GM18505 (cell line): ENCODE data around the gene USP1.

Source experiments
- ATAC-seq: cut with Tn5 transposase; IDR thresholded peaks from one replicate; pipeline ENCODE4 v1.9.1; 2021; ENCODE audit not compliant: unreplicated experiment
- POLR2A ChIP-seq: IDR thresholded peaks from 4 replicates; pipeline ENCODE4 v1.6.1; 2011; ENCODE audit warnings: borderline replicate concordance; ENCODE audit not compliant: insufficient read depth, insufficient read length; ENCODE audit errors: extremely low read depth

Gene USP1

GRCh38 chr1:62417351-62417999 is 19.4 kb upstream of the USP1 start:
- no peak for ATAC-seq
- TF ChIP-seq POLR2A, result no peak

- no peak for TF ChIP-seq POLR2A
- ATAC-seq, result no peak
These were observed 16.6 kb upstream of the USP1 start for GRCh38 chr1:62420214-62420613.

DNA sequence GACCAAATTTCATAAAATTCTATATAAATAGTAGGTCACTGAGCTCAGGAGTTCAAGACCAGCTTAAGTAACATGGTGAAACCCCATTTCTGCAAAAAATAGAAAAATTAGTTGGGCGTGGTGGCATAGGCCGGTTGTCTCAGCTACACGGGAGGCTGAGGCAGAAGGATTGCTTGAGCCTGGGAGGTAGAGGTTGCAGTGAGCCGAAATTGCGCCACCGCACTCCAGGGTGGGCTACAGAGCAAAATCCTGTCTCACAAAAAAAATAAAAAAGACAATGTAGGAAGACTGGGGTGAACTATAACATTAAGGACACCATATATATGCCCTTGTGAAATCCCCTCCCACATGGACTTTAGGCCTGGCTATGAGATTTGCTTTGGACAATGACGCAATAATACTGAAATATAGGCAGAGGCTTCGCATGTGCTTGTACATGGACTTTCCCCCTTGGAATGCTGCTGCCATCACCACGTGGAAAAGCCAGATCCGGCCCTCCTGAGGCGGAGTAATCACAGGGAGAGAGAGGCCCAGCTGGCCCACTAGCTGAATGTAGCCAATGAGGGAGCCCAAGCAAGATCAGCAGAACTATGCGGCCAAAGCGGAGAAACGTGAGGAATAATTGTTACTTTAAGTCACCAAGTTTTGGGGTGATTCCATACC is 13.1 kb upstream of the USP1 start:
- TF ChIP-seq POLR2A, result no peak
- no peak for ATAC-seq

GRCh38 chr1:62424411-62424810 is 12.4 kb upstream of the USP1 start:
- ATAC-seq, result no peak
- no peak for TF ChIP-seq POLR2A

DNA sequence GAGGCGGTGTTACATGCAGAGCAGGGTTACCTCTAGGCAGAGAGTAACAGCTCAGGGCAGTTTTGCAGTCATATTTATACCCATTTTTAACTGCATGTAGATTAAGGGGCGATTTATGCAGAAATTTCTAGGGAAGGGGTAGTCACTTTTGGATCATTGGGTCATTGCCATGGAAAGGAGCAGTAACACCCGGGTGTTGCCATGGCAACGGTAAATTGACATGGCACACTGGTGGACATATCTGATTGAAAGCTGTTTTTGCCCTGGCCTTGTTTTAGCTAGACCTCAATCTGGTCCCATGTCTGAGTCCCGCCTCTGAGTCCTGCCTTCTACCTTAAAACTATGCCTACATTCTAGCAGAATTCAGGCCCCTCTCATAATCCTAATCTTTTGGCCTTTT is 11.8 kb upstream of the USP1 start:
- TF ChIP-seq POLR2A, result no peak
- ATAC-seq, result no peak

- no peak for ATAC-seq
- no peak for TF ChIP-seq POLR2A
These were observed 10.6 kb upstream of the USP1 start for GRCh38 chr1:62426237-62426636.

DNA sequence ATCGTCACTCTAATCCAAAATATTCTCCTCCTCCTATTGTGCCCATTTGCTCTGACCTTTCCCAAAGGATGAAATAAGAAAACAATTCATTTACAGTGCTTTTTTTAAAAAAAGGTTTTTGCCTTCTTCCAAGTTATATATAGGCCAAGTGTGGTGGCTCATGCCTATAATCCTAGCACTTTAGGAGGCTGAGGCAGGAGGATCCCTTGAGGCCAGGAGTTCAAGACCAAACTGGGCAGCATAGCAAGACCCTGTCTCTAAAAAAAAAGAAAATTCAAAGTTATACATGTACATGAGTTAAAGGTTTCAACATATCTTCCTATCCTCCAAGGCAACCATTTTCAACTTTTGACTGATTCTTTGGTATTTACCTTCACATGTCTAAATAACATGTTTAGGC is 10.1 kb upstream of the USP1 start:
- no peak for TF ChIP-seq POLR2A
- no peak for ATAC-seq

DNA sequence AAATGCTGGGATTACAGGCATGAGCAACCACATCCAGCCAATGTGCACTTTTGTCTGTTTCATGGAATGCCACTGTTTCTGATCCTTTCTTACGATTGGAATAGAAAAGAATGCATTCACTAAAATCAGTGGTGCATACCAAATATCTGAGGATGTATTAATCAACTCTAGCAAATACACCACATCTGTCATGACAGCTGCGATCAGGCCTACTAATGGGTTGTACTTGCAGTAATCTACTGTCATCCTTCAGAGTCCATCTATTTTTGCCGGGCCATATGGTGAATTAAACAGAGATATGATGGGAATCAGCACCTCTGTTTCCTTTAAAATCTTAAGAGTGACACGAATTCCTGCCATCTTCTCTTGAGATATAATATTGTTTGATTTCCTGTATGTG is 8.5 kb upstream of the USP1 start:
- TF ChIP-seq POLR2A, result no peak
- no peak for ATAC-seq

DNA sequence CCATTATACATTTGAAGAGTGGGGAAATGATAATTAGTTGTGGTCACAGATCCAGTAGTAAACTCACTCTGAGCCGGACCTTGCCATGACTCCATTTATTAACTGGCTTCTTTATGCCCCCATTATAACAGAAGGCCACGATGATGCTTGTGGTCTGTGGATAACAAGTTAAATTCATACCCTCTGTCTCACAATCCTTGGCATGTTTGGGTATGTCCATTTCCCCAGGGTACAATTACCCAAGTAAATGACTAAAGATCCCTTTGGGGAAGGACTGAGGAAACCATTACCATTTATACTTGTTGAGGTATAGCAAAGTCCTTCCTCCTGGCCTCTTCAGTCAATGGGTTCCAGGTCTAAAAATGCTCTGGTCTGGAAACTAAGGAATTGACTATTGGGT is 7.3 kb upstream of the USP1 start:
- ATAC-seq, result no peak
- TF ChIP-seq POLR2A, result no peak

DNA sequence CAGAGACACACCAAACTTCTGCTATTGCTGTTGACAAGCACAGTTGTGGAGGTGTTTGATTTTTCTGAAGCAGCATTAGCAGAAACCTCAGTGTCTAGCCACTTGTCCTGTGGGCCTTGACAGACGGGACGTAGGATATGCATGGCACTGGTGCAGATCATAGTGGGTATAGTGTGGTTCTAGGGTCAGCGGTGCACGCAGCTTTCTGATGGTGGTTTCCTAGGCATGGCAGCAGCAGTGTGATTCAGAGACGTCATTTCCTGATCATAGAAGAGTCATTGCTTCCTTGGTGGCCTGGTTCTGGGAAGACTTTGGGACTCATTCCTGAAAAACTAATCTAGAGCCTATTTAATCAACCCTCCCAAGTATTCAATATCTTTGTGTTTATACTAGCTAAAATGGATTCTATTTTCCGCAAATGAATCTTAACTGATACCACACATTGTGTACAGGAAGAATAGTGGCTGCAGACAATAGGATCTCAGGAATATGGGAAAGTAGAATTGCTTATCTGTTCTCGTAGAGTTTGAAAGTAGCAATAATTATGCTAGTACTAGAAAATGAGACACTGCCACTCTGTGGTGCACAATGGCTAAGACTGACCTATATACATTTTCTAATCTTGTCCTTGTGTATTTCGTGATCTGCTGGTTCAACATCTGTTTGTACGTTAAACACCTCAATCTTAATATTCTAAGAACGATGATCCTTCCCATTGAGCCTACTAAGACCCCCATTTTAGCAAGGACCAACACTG is 2.8 kb upstream of the USP1 start:
- TF ChIP-seq POLR2A, result no peak
- ATAC-seq, result no peak

DNA sequence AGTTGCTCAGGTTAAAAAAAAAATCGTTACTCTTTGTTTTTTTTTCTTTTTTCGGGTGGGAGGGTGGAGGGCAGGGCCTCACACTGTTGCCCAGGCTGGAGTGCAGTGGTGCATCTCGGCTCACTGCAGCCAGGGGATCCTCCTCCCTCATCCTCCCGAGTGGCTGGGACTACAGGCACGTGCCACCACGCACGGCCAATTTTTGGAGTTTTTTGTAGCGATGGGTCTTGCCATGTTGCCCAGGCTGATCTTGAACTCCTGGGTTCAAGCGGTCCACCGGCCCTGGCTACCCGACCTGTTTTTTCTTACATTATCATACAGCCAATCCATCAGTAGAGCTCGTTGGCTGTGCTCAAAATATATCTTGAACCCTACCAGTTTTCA is 2.2 kb upstream of the USP1 start:
- TF ChIP-seq POLR2A, result no peak
- no peak for ATAC-seq

- TF ChIP-seq POLR2A, result no peak
- ATAC-seq, result no peak
These were observed 1.4 kb upstream of the USP1 start for GRCh38 chr1:62435231-62436038.

- TF ChIP-seq POLR2A, result peak; percentile 94
- peak; percentile 70 for ATAC-seq
These were observed 797 bp upstream of the USP1 start for GRCh38 chr1:62436039-62436465.

DNA sequence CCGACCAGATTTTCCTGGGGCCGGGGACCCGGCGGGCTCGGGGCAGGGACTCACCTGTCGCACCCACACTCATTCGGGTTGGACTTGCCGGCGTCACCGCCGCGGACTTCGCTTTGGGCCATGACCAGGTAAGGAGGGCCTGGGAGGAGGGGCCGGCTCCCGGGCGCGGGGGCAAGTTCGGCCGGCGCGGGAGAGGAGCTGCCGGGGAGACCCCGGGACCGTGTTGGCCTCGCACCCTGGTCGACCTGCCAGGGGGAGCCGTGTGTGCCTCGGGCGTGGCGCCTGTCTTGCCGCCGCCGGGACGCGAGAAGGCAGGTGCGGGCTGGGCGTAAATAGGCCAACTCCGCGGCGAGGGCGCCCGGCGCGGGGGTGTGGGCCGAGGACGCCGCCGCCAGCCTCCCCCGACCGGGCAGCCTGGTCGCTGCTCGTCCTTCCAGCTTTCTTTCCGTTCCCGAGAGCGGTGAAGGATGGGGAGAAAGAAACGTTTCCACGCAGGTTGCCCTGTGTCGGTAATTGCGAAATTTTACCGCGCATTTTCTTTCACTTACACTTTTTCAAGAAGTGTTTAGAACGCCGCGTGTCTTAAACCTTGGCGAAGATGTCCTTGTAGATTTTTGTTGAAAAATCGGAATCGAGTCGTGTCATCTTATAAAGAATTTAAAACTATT is 558 bp downstream of the USP1 start:
- ATAC-seq, result peak; percentile 2
- no peak for TF ChIP-seq POLR2A

DNA sequence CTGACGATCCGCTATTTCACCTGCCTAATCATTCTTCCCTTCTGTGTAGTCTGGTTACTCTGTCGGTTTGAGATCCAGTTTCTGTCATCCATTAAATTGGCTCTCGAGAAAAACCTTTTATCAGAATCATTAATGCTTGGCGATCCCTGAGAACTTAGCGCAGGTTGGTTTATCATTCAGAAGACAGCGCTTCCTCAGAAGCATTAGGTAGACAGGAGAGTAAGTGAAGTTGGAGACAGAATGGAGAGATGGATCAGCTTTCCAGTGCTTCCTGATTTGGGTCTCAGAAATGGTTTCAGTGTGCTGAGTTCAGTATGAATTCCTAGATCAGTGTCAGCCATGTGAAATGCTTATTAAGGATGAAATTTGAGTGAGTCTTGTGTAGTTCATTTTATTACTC is 1.3 kb downstream of the USP1 start:
- no peak for ATAC-seq
- TF ChIP-seq POLR2A, result no peak
